ENCODE results near the gene GABRG3.

GRCh38 chr15:27170851-27171250 is 199.9 kb downstream of the GABRG3 start:
- TF ChIP-seq, protein P1, sequence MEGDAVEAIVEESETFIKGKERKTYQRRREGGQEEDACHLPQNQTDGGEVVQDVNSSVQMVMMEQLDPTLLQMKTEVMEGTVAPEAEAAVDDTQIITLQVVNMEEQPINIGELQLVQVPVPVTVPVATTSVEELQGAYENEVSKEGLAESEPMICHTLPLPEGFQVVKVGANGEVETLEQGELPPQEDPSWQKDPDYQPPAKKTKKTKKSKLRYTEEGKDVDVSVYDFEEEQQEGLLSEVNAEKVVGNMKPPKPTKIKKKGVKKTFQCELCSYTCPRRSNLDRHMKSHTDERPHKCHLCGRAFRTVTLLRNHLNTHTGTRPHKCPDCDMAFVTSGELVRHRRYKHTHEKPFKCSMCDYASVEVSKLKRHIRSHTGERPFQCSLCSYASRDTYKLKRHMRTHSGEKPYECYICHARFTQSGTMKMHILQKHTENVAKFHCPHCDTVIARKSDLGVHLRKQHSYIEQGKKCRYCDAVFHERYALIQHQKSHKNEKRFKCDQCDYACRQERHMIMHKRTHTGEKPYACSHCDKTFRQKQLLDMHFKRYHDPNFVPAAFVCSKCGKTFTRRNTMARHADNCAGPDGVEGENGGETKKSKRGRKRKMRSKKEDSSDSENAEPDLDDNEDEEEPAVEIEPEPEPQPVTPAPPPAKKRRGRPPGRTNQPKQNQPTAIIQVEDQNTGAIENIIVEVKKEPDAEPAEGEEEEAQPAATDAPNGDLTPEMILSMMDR (IDR thresholded peaks at IDR 0.05; ENCODE audit: extremely low read depth in 1 of 2, insufficient read depth in 1 of 2, low read depth in 1 of 2, low read length in 2 of 2) = no peak
- TF ChIP-seq EZH2 (IDR thresholded peaks at IDR 0.05; ENCODE audit: borderline replicate concordance, low read depth, low read length, severe bottlenecking) (no peak), POLR2A (IDR thresholded peaks at IDR 0.05; ENCODE audit: low read depth, low read length) (no peak), POLR2AphosphoS5 (IDR thresholded peaks at IDR 0.05; ENCODE audit: insufficient read depth, low read depth, low read length) (no peak), GATA2 (IDR thresholded peaks at IDR 0.05; ENCODE audit: insufficient read depth, insufficient read length, low read depth, low read length) (no peak)

Data from endothelial cell of umbilical vein (primary cell).